ENCODE results near the gene TIMMDC1.

Gene TIMMDC1

GRCh38 chr3:119547227-119547626 is 48.9 kb downstream of the TIMMDC1 start:
- no peak for DNase-seq
- H3K9ac ChIP-seq (ENCODE audit: low read length) = no peak overlapping the region
- no peak overlapping the region for H4K91ac ChIP-seq (ENCODE audit: low read depth, low read length)
- no peak overlapping the region for H3K4ac ChIP-seq (ENCODE audit: low read depth, low read length)
- no peak overlapping the region for H3K23ac ChIP-seq (ENCODE audit: low read length)
- no peaks in the 10 kb centered on the region for H3K36me3 ChIP-seq (ENCODE audit: control insufficient read depth in 1 of 2, insufficient read depth in 2 of 2, low read length in 2 of 2)
- no peak overlapping the region for H2AK5ac ChIP-seq (ENCODE audit: low read length)
- H2BK5ac ChIP-seq (ENCODE audit: low read depth, low read length, poor library complexity) = no peak overlapping the region
- no peaks in the 10 kb centered on the region for H3K79me2 ChIP-seq (ENCODE audit: control insufficient read depth, insufficient read depth, low read length, poor library complexity)
- no peak overlapping the region for H2BK120ac ChIP-seq (ENCODE audit: insufficient read depth, low read length, poor library complexity)
- H3K27me3 ChIP-seq (ENCODE audit: insufficient read depth, low read length) = no peaks in the 10 kb centered on the region
- H2BK12ac ChIP-seq (ENCODE audit: low read length) = no peak overlapping the region
- H3K79me1 ChIP-seq (ENCODE audit: low read length) = no peaks in the 10 kb centered on the region
- H4K12ac ChIP-seq (ENCODE audit: low read depth, low read length) = no peak overlapping the region
- WGBS (ENCODE audit: extremely low coverage, insufficient coverage, insufficient read length) = no CpG with 5 or more reads among the region's 1 CpG
- H3K27ac ChIP-seq (ENCODE audit: low read depth, low read length) = no peak overlapping the region
- H3K4me3 ChIP-seq (ENCODE audit: low read depth, low read length) = no peak overlapping the region
- no peak overlapping the region for H2AFZ ChIP-seq (ENCODE audit: insufficient read depth, low read length, poor library complexity)
- H4K8ac ChIP-seq (ENCODE audit: low read depth, low read length) = no peak overlapping the region
- H3K4me2 ChIP-seq (ENCODE audit: low read length) = no peak overlapping the region
- no peaks in the 10 kb centered on the region for H3K9me3 ChIP-seq (ENCODE audit: insufficient read depth, low read depth, low read length)
- no peak overlapping the region for H3K18ac ChIP-seq (ENCODE audit: low read length)
- no peaks in the 10 kb centered on the region for H3K4me1 ChIP-seq (ENCODE audit: control insufficient read depth in 1 of 2, insufficient read depth in 2 of 2, low read length in 2 of 2)
- no peak overlapping the region for H3K14ac ChIP-seq (ENCODE audit: low read length)

GRCh38 chr3:119548341-119548740 is 50.0 kb downstream of the TIMMDC1 start:
- H4K12ac ChIP-seq (ENCODE audit: low read depth, low read length) = no peak overlapping the region
- no peaks in the 10 kb centered on the region for H3K36me3 ChIP-seq (ENCODE audit: control insufficient read depth in 1 of 2, insufficient read depth in 2 of 2, low read length in 2 of 2)
- H3K79me2 ChIP-seq (ENCODE audit: control insufficient read depth, insufficient read depth, low read length, poor library complexity) = no peaks in the 10 kb centered on the region
- no peak overlapping the region for H2BK120ac ChIP-seq (ENCODE audit: insufficient read depth, low read length, poor library complexity)
- H3K27ac ChIP-seq (ENCODE audit: low read depth, low read length) = no peak overlapping the region
- H4K91ac ChIP-seq (ENCODE audit: low read depth, low read length) = no peak overlapping the region
- H2BK12ac ChIP-seq (ENCODE audit: low read length) = no peak overlapping the region
- H3K27me3 ChIP-seq (ENCODE audit: insufficient read depth, low read length) = no peaks in the 10 kb centered on the region
- no peak overlapping the region for H3K9ac ChIP-seq (ENCODE audit: low read length)
- H3K4me2 ChIP-seq (ENCODE audit: low read length) = no peak overlapping the region
- H2BK5ac ChIP-seq (ENCODE audit: low read depth, low read length, poor library complexity) = no peak overlapping the region
- H3K23ac ChIP-seq (ENCODE audit: low read length) = no peak overlapping the region
- no peaks in the 10 kb centered on the region for H3K4me1 ChIP-seq (ENCODE audit: control insufficient read depth in 1 of 2, insufficient read depth in 2 of 2, low read length in 2 of 2)
- DNase-seq = no peak
- H3K4me3 ChIP-seq (ENCODE audit: low read depth, low read length) = no peak overlapping the region
- WGBS (ENCODE audit: extremely low coverage, insufficient coverage, insufficient read length) = no CpG with 5 or more reads among the region's 3 CpGs
- H4K8ac ChIP-seq (ENCODE audit: low read depth, low read length) = no peak overlapping the region
- H3K9me3 ChIP-seq (ENCODE audit: insufficient read depth, low read depth, low read length) = peaks cover under 1% of the 10 kb centered on the region
- H2AFZ ChIP-seq (ENCODE audit: insufficient read depth, low read length, poor library complexity) = no peak overlapping the region
- no peak overlapping the region for H3K4ac ChIP-seq (ENCODE audit: low read depth, low read length)
- no peaks in the 10 kb centered on the region for H3K79me1 ChIP-seq (ENCODE audit: low read length)
- no peak overlapping the region for H3K18ac ChIP-seq (ENCODE audit: low read length)
- no peak overlapping the region for H2AK5ac ChIP-seq (ENCODE audit: low read length)
- no peak overlapping the region for H3K14ac ChIP-seq (ENCODE audit: low read length)

- Histone ChIP-seq H3K4me1 (ENCODE audit: control insufficient read depth in 1 of 2, insufficient read depth in 2 of 2, low read length in 2 of 2) (no peaks in the 10 kb centered on the region), H4K91ac (ENCODE audit: low read depth, low read length) (no peak overlapping the region), H2AFZ (ENCODE audit: insufficient read depth, low read length, poor library complexity) (no peak overlapping the region), H3K23ac (ENCODE audit: low read length) (no peak overlapping the region), H3K14ac (ENCODE audit: low read length) (no peak overlapping the region), H4K8ac (ENCODE audit: low read depth, low read length) (no peak overlapping the region), H3K4ac (ENCODE audit: low read depth, low read length) (no peak overlapping the region), H3K9me3 (ENCODE audit: insufficient read depth, low read depth, low read length) (peaks cover 2% of the 10 kb centered on the region), H2BK120ac (ENCODE audit: insufficient read depth, low read length, poor library complexity) (no peak overlapping the region), H3K4me3 (ENCODE audit: low read depth, low read length) (no peak overlapping the region), H2AK5ac (ENCODE audit: low read length) (no peak overlapping the region), H3K79me1 (ENCODE audit: low read length) (no peaks in the 10 kb centered on the region), H3K79me2 (ENCODE audit: control insufficient read depth, insufficient read depth, low read length, poor library complexity) (no peaks in the 10 kb centered on the region), H3K18ac (ENCODE audit: low read length) (no peak overlapping the region), H3K4me2 (ENCODE audit: low read length) (no peak overlapping the region), H3K9ac (ENCODE audit: low read length) (no peak overlapping the region), H2BK5ac (ENCODE audit: low read depth, low read length, poor library complexity) (no peak overlapping the region), H3K36me3 (ENCODE audit: control insufficient read depth in 1 of 2, insufficient read depth in 2 of 2, low read length in 2 of 2) (no peaks in the 10 kb centered on the region), H2BK12ac (ENCODE audit: low read length) (no peak overlapping the region), H3K27me3 (ENCODE audit: insufficient read depth, low read length) (no peaks in the 10 kb centered on the region), H4K12ac (ENCODE audit: low read depth, low read length) (no peak overlapping the region), H3K27ac (ENCODE audit: low read depth, low read length) (no peak overlapping the region)
- DNase-seq = no peak
- WGBS (ENCODE audit: extremely low coverage, insufficient coverage, insufficient read length) = no CpG with 5 or more reads among the region's 9 CpGs
Observed at GRCh38 chr3:119550192-119550910, 52.0 kb downstream of the TIMMDC1 start.

- Histone ChIP-seq H2BK5ac (ENCODE audit: low read depth, low read length, poor library complexity) (no peak overlapping the region), H2AFZ (ENCODE audit: insufficient read depth, low read length, poor library complexity) (no peak overlapping the region), H3K18ac (ENCODE audit: low read length) (no peak overlapping the region), H4K8ac (ENCODE audit: low read depth, low read length) (no peak overlapping the region), H2BK120ac (ENCODE audit: insufficient read depth, low read length, poor library complexity) (no peak overlapping the region), H3K14ac (ENCODE audit: low read length) (no peak overlapping the region), H3K4me2 (ENCODE audit: low read length) (no peak overlapping the region), H3K4me3 (ENCODE audit: low read depth, low read length) (no peak overlapping the region), H3K9ac (ENCODE audit: low read length) (no peak overlapping the region), H3K79me2 (ENCODE audit: control insufficient read depth, insufficient read depth, low read length, poor library complexity) (no peaks in the 10 kb centered on the region), H3K9me3 (ENCODE audit: insufficient read depth, low read depth, low read length) (peaks cover 2% of the 10 kb centered on the region), H3K4ac (ENCODE audit: low read depth, low read length) (no peak overlapping the region), H2BK12ac (ENCODE audit: low read length) (no peak overlapping the region), H3K36me3 (ENCODE audit: control insufficient read depth in 1 of 2, insufficient read depth in 2 of 2, low read length in 2 of 2) (no peaks in the 10 kb centered on the region), H3K23ac (ENCODE audit: low read length) (no peak overlapping the region), H4K91ac (ENCODE audit: low read depth, low read length) (no peak overlapping the region), H3K27ac (ENCODE audit: low read depth, low read length) (no peak overlapping the region), H3K79me1 (ENCODE audit: low read length) (no peaks in the 10 kb centered on the region), H3K4me1 (ENCODE audit: control insufficient read depth in 1 of 2, insufficient read depth in 2 of 2, low read length in 2 of 2) (no peaks in the 10 kb centered on the region), H4K12ac (ENCODE audit: low read depth, low read length) (no peak overlapping the region), H3K27me3 (ENCODE audit: insufficient read depth, low read length) (no peaks in the 10 kb centered on the region), H2AK5ac (ENCODE audit: low read length) (no peak overlapping the region)
- peak in 1 of 2 donors; percentile 8 for DNase-seq
- no CpG with 5 or more reads among the region's 5 CpGs for WGBS (ENCODE audit: extremely low coverage, insufficient coverage, insufficient read length)
Observed at GRCh38 chr3:119551598-119551997, 53.3 kb downstream of the TIMMDC1 start.
